Left cardiac atrium (tissue), 4 donors: ENCODE measurements around the gene ESRRG. TPM values are rescaled to one million over a fixed set of nuclear protein-coding genes. Genes with fewer than 3 reads are reported as not detected.

Experiments
- ATAC-seq, 2 donors: fragments of 200-7000 bp; cut with Tn5 transposase; one replicate each; pipeline ENCODE4 v1.9.1; 2020; ENCODE audit warnings: mild to moderate bottlenecking in 2 of 2, moderate library complexity in 2 of 2
- DNase-seq: peaks from one replicate; pipeline ENCODE4 v3.0.0-alpha.2; 2020
- intact Hi-C, 2 donors: fragments of 100-400 bp; cut with DNase I; formaldehyde crosslinking; loops; one replicate each; pipeline versions ENCODE4 v1.14.1 to v1.15.1; 2022 to 2023
- long read RNA-seq: library from polyadenylated mRNA; unstranded; transcript quantifications from one replicate; pipeline ENCODE4 v2.0.0, GENCODE V29; 2021
- total RNA-seq, 2 donors: library from RNA; stranded (reverse); fragmentation: NEBNext Ultra II Directional; extraction: Animal tissue kit (Norgen Biotek cat#: 25700); gene quantifications; one replicate each; pipeline ENCODE4 v1.2.1, GENCODE V29; 2021
- donor health status: DM: no; HTN: yes; CAD: no.
- donor health status: DM: no; HTN: yes; CAD: no; lungs with severe emphysema.
- donor health status: DM: yes; HTN: yes; CAD: no.
- donor health status: Dilated cardiomyopathy.

Gene ESRRG
- total RNA-seq, result 10 to 100 TPM; 17.5 to 29.5 TPM
- long read RNA-seq, full-length matches to known transcripts, result 3 of 7 reads
- long read RNA-seq, partial matches to known transcripts, result 1 of 7 reads
- long read RNA-seq, other reads (novel, unspliced or antisense), result 3 of 7 reads

DNA sequence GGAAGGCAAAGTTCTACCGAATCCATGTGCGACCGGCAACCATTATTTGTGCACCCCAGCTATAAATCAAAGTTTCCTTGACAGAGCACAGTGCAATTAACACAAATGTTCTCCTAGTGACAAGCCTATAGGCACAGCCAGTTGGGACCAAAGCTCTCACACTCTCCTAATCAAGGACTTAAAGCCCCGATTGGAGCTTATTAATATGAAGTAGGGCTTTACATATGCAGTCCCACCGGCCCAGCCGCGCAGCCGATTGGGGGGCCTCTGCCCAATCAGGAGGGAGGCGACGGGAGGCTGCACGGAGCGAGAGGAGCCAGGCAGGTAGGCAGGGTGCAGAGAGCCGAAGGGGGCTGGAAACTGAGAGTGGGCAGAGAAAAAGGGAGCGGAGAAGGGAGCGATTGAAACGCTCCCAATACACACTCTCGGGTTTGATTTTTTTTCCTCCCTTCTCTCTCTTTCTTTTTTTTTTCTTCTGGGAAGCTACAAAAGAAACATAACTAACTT, at the start of gene ESRRG:
Gene ESRRG, minus strand, starts transcription at position 156 of the 507 bp plus-strand sequence. Its CDS starts 130 bp downstream, at position 26.
- peak; percentile 60 for DNase-seq
- intact Hi-C loops, result loop anchor here in 1 of 2 donors (5.0 kb wide), 1 partner anchor 121 kb away; no protein-coding TSS in a partner anchor
- peak; percentile 90 to 97 for ATAC-seq

DNA sequence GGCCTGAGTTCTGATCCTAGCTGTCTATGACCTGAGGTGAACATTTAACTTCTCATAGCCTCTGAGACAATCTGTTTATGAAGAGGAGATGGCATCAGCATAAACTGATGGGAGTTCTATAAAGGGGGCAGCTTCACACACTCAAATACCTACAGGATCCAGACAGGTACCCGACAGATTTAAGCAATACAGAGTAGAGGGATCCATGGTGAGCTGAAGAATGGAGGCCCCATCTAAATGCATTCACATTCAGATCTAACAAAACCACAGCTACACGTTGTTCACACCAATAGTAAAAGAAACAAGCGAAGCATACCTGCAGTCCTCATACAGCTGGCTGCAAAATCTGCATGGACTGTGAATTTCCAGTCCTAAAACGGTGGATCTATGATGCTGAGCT, 48.7 kb upstream of the ESRRG start:
- intact Hi-C loops, result no loop called here
- ATAC-seq (no peak), DNase-seq (no peak)

DNA sequence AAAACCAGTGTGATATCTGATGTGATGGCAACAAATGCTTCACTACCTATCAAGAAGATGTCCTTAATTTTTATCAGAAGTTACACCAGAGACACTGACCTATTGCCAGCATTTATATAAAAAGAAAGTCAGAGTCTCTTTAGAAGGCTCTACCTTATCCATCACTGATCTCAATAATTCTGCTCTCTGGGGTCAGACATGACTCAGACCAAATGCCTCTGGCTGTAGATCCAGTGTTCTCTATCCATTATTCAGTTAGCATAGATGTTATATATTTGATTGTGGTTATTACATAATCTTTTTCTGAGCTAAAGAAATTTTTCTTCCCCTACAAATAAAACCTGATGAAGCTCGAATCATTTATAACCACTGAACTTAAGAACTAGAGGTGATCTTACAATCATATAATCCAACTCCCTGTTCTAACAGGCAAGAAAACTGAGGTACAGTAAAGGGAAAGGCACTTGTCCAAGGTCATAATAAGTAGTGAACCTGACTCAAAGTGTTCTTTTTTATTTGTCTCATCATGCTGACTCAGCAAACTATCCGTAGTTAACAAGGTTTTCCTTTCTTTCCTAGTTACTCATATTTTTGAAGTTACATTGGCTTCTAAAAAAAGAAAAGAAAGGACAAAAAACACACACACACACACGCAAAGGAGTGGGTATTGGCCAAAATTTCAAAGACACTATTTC, 43.6 kb upstream of the ESRRG start:
- DNase-seq (no peak), ATAC-seq (no peak)
- intact Hi-C loops, result no loop called here

DNA sequence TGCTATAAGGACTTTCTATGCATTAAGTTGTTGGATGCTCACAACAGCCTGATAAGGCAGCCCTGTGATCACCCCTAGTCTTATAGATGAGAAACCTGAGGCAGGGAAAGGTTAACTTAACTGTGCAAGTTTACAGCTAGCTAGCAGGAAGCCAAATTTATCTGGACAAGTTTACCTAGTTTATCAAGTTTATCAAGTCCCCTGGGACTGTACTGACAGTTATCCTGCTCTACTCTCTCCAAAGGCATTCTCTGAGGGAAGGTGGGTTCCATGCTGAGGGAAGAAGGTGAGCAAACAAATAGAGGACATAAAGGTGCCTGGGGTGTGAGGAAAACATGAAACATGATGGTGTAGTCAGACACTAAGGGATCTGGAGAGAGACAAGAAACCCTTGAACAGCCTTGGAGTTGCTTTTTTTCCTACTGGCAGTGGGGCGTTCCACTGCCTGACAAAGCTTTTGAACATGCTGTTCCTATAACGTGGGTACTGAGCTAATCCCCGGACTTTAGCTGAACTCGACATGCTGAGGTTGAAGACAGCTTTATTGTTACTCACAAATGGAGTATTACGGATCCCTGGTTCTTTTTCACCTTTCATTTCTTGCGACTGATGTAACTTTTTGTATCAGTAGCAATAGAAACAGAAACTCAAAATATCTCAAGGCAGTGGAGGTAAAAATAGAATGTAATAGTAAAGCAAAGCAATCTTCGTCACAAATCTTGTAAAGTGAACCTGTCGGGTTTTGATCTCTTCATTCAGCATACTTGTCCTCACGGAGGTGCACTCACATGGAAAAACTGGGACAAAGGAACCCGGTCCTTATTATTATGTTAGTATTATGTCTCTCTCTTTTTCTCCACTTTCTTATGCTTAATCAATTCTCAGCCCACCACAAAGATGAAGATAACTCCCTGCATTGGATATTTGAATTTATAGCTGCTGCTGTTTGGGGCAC, 42.4 kb upstream of the ESRRG start:
- ATAC-seq (peak; percentile 44 to 67), DNase-seq (no peak)
- intact Hi-C loops, result no loop called here

DNA sequence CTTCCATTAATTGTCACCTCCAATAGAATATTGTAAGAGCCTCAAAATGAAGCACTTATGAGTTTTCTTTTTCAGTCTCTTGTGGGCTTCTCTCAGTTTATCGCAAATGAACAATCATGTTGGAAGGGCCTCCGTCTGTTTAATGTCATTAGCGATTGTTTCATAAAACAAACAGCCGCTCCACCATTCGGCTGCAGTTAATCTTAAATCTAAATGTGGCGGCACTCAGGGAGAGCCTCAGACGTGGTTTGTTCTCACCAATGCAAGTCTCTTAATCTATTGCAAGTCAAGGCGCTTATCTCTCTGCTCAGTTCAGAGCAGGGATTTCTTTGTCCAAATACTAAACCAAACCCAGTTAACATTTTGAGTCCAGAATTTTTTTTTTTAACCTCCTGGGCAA, 34.9 kb upstream of the ESRRG start:
- DNase-seq (no peak), ATAC-seq (peak in 1 of 2 donors; percentile 35)
- intact Hi-C loops, result loop anchor here in 1 of 2 donors (10.0 kb wide), 1 partner anchor 317 kb away; no protein-coding TSS in a partner anchor

DNA sequence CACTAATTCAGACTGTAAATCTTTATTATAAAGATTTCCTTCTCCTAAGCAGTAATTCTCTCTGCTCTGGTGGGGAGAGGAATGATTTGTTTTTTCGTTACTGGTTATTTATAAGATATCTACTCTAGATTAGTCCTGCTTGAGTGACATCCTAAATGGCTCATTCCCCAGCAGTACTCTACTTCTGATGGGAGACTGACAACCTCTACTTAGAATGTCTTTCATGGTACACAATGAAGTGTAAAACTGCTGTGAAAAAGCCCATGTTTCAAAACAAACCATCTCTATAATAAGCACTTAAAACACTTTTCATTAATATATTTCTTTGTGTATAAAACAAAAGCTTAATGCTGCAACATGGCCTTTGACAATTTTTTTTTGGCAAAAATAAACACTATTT, 33.9 kb upstream of the ESRRG start:
- intact Hi-C loops, result loop anchor here in 1 of 2 donors (10.0 kb wide), 1 partner anchor 318 kb away; no protein-coding TSS in a partner anchor
- DNase-seq (no peak), ATAC-seq (no peak)

DNA sequence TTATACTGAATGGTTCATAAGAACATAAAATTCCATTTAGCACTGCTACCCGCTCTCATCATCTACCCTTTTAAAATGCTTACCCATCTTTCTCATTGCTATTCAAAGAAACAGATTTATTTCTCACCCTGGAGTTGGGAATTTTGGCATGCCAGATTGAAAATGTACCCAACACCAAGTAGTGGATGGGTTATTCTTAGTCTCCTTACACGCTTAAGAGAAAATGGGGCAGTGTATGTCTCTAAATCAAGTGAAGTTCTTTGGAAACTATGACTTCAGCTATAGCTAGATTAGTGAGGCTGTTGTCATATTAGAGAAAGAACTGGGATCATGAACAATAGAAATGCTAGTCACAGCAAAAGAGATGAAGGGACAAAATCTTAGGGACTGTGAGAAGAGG, 27.7 kb upstream of the ESRRG start:
- ATAC-seq (peak in 1 of 2 donors; percentile 67), DNase-seq (no peak)
- intact Hi-C loops, result loop anchor here in 1 of 2 donors (5.0 to 10.0 kb wide), 3 partner anchors 206 to 481 kb away; no protein-coding TSS in a partner anchor

DNA sequence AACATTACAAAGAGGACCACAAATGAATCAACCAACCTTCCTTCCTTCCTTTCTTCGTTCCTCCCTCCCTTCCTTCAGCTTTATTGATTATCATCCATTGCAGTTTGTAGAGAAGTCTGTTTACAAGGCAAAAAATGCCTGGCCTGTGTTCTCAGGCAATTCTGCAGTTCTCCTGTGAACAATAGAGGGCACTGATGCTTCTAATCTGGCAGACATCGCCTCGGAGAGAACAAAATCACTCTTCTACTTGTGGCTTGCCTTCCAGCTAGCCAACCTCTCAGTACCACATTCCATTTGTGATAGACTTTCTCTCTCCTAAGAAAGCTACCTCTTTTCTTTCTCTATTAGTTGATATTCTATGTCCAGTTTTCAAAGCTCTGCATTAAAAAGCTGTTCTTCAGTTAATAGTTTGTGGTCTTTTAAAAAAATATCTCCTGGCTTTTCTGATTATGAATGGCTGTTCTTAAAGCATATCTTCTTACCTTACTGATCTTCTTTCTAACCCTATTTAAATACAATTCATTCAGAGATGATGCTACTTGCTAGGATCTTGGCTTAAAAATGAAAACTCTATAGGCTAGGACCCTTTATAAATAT, 26.9 kb upstream of the ESRRG start:
- no peak for DNase-seq
- ATAC-seq, result peak; percentile 86
- intact Hi-C loops, result loop anchor here in 1 of 2 donors (5.0 to 10.0 kb wide), 3 partner anchors 207 to 482 kb away; no protein-coding TSS in a partner anchor

DNA sequence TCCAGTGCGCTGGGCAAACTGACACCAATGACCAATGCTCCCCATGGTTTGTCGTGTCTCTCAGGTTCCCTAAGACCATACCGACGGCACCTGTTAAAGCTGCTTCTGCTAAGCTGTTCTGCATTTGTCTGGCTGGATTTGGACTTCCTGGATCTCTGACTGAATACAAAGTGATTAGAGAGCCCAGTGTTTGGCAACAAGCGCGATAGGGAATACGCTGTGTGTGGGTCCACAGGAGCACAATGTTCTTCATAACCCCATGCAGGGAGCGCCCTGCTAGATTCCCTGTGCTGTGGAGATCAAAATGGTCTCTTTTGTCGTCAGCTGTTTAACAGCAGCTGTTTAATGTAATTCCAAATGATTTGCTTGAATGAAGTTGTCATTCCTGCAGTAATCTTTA, 26.0 kb upstream of the ESRRG start:
- DNase-seq (no peak), ATAC-seq (no peak)
- intact Hi-C loops, result no loop called here

DNA sequence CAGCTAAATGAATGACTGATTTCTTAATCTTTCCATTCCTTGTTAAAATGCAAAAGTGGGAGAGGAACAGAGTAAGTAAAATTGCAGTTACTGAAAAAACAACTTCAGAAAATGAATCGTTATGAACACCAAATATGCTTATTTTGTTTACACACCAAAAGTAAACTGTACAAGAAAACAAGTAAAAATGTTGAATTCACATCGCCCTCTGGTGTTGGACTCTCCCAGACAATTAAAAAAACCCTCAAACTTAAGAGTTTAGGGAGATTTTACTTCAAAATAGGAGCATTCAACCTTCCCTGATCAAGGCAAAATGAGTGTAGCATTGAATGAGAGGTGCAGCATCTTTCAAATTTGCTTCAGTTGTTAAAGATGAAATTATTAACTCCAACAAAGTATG, 19.4 kb upstream of the ESRRG start:
- intact Hi-C loops, result no loop called here
- no peak for ATAC-seq
- DNase-seq, result no peak

DNA sequence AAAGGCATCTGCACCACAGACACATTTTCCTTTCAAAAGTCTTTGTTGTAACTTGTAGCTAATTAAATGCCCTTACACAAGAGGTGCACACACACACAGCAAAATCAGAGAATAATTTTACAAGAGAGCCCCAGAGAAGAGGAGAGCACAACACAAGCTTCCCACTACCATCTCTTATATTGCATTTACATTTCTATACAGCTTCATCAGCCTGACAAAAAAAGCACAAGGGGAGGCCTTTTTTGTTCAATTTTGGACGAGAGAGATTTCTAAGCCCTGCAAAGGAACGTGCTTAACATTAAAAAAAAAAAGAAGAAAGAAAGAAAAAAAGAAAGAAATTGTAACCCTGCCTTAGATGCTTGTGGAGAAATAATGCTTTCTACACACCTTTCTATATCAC, 17.1 kb upstream of the ESRRG start:
- no peak for DNase-seq
- no peak for ATAC-seq
- intact Hi-C loops, result no loop called here

DNA sequence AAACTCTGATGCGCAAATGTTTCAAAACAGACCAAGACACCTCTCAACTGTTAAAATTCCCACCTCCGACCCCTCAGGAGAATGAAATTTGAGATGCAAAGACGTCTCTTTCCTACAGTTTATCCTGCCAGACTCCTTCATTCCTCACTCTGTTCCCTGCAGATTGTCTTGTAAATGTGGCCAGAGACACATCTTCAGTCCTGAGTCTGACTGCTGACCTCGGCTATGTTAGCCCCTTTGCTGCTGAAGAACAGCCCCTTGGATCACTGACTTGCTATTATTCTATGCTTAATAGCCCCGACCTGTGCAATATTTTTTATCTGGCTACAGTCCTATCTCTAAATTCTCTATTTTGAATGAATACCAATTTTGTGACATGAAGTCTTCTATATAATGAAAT, 16.6 kb upstream of the ESRRG start:
- intact Hi-C loops, result no loop called here
- ATAC-seq (no peak), DNase-seq (no peak)

DNA sequence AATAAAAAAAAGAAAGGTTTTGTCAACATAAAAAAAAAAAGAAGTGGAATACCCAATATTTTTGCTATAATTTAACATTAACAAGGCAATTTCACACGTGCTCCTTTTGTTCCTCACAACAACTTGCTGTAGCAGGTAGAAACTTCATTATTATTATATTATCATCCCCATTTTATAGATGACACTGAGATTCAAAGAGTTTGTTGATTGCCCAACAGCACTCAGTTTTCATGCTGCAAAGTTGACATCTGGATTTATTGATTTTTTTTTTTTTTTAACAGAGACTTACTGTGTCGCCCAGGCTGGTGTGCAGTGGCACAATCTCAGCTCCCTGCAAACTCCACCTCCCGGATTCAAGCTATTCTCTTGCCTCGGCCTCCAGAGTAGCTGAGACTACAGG, 8.9 kb upstream of the ESRRG start:
- DNase-seq, result no peak
- intact Hi-C loops, result no loop called here

DNA sequence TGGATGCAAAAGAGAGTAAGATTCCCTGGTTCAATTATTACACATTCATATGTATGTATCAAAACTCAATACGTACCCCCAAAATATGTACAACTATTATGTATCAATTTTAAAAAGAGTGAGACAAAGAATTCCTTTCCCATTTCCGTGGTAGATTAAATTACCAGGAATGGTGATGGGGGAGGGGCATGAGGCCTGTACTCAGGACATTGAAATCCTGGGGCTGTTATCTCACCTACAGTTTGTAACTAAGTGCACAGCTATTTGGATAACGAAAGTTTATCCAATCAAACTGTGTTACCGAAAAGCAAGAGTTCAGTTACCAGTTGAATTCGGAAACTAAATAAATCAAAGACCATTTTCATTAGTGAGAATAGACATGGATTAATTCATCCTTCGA, 8.3 kb upstream of the ESRRG start:
- intact Hi-C loops, result no loop called here
- DNase-seq, result no peak
- no peak for ATAC-seq

More for the DNA sequence above, 8.9 kb upstream of the ESRRG start:
- ATAC-seq, result no peak

DNA sequence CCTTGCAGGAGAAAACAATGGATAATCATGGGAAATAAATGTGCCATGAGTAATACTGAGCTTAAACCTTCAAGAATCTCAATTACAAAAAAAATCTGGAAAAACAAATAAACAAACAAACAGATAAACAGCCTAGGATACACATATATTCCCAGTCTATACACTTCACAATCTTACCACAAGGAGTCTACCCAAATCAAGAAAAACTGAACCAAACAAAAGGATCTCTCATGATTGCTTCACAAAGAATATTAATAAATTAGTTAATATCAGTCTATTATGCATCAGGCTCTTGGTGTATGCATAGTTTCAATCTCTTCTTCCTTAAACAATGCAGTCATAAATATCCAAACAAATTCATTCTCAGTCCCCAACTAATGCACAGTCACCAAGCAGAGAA, 3.2 kb upstream of the ESRRG start:
- no peak for ATAC-seq
- intact Hi-C loops, result no loop called here
- no peak for DNase-seq

DNA sequence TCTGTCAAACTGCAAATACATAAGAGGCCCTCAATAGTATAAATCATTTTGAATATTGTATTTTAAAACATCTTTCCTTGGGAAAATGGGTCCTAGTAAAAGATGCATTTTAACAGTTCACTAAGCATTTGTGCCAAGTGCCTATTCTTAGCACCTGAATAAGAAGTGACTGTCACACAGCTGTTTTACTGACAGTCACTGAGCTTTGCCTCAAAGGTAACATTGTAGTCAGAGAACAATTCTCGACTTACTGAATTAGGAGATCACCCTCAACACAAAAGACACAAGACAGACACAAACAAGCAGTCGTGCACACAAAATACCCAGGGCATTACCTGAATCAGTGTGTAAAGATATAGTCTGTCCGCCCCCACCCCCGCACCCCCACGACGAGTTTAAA, 408 bp downstream of the ESRRG start:
- intact Hi-C loops, result loop anchor here in 1 of 2 donors (5.0 kb wide), 1 partner anchor 121 kb away; no protein-coding TSS in a partner anchor
- ATAC-seq, result peak; percentile 46 to 69

DNA sequence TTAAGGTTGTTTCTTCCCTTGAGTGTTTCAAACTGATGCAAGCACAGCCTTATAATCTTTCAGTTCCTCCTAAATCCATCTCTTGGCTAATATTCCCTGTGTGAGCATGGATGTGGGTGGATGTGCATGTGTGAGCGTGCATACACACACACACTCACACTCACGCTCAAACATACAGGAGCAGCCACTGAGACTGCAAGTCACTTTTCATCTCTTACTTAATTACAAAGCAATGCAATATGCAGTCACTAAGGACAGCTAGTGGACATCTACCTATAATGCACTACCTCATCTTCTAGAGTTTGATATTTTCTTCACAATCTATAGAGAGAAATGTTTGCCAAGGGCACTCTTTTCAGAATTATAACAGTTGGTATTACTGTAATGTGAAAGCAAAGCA, 1.4 kb downstream of the ESRRG start:
- DNase-seq (no peak), ATAC-seq (no peak)
- intact Hi-C loops, result loop anchor here in 1 of 2 donors (5.0 kb wide), 1 partner anchor 120 kb away; no protein-coding TSS in a partner anchor

More for the DNA sequence above, 408 bp downstream of the ESRRG start:
- no peak for DNase-seq

DNA sequence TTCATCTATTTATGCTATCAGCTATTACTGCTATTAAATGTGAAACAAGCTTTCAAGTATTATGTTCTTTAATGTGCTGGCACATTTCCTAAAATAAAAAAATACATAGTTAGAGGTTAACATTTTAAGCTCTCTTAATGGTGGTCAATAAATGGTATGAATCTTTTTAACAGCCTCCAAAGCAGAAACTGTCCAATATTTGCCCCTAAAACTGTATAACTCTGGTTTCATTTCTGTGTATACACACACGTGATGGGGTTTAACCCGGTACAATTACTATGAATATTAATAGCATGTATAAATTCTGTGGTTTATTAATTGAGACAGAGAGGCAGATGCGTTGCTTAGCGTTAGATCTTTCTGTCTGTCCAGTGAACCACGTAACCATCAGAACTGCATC, 2.2 kb downstream of the ESRRG start:
- DNase-seq, result no peak
- intact Hi-C loops, result loop anchor here in 1 of 2 donors (5.0 kb wide), 1 partner anchor 119 kb away; no protein-coding TSS in a partner anchor

DNA sequence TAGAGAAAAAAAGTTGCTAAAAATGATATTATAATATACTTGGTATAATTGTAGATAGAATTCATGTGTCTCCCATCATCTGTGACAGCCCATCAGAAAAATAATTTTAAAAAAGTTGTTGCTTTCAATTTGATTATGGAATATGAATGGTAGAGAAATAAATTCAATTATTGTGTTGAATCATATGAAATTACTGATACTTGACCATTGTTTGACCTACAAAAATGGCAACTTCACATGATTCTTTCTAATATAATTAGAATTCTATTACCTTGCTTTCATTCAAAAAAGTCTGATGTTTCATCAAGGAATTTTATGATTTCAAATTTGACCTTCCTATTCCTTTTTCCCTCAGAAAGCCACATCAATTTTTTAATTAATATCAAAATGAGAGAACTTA, 11.5 kb downstream of the ESRRG start:
- no peak for DNase-seq
- intact Hi-C loops, result no loop called here
- ATAC-seq, result no peak

More for the DNA sequence above, 2.2 kb downstream of the ESRRG start:
- no peak for ATAC-seq
